Progenitor cell of endocrine pancreas (in vitro differentiated cells): Measurements from ENCODE around the gene AMH. TPM values are rescaled to one million over a fixed set of nuclear protein-coding genes. Genes with fewer than 3 reads are reported as not detected.

Experiments
- DNase-seq: peaks from one replicate; pipeline ENCODE4 v3.0.0; 2021; ENCODE audit warnings: low spot score; ENCODE audit not compliant: unreplicated experiment
- H3K27ac Mint-ChIP-seq: 2 replicates; pipeline ENCODE4 v1.8.0; 2021; ENCODE audit warnings: mild to moderate bottlenecking, moderate library complexity, mixed read lengths
- H3K27me3 Mint-ChIP-seq: 2 replicates; pipeline ENCODE4 v1.8.0; 2021; ENCODE audit warnings: mixed read lengths
- H3K36me3 Mint-ChIP-seq: 2 replicates; pipeline ENCODE4 v1.8.0; 2022; ENCODE audit warnings: mixed read lengths; ENCODE audit not compliant: insufficient read depth
- H3K4me1 Mint-ChIP-seq: 2 replicates; pipeline ENCODE4 v1.8.0; 2021; ENCODE audit warnings: low read depth, mixed read lengths
- H3K4me3 Mint-ChIP-seq: 2 replicates; pipeline ENCODE4 v1.8.0; 2021; ENCODE audit warnings: low read depth, mild to moderate bottlenecking, moderate library complexity, mixed read lengths
- H3K9me3 Mint-ChIP-seq: 2 replicates; pipeline ENCODE4 v1.8.0; 2021; ENCODE audit warnings: low read depth, mixed read lengths
- total RNA-seq: library from RNA; stranded (reverse); gene quantifications from 2 replicates; pipeline ENCODE4 v1.2.1, GENCODE V29; 2021
- TF ChIP-seq, protein P1 (sequence below): fragments of 200-600 bp; sonication (generic); IDR thresholded peaks from one replicate; pipeline ENCODE4 v1.5.0; 2021; ENCODE audit warnings: antibody characterized with exemption, mild to moderate bottlenecking; ENCODE audit not compliant: unreplicated experiment

AMH gene
- total RNA-seq, 1 donor from 2014 or later = 58.4 TPM

- peak overlapping the region; percentile 99 for H3K27ac Mint-ChIP-seq
- H3K9me3 Mint-ChIP-seq = no peaks in the 10 kb centered on the region
- DNase-seq = no peak
- H3K36me3 Mint-ChIP-seq = peaks cover 9% of the 10 kb centered on the region
- H3K27me3 Mint-ChIP-seq = no peaks in the 10 kb centered on the region
- TF ChIP-seq, protein P1, sequence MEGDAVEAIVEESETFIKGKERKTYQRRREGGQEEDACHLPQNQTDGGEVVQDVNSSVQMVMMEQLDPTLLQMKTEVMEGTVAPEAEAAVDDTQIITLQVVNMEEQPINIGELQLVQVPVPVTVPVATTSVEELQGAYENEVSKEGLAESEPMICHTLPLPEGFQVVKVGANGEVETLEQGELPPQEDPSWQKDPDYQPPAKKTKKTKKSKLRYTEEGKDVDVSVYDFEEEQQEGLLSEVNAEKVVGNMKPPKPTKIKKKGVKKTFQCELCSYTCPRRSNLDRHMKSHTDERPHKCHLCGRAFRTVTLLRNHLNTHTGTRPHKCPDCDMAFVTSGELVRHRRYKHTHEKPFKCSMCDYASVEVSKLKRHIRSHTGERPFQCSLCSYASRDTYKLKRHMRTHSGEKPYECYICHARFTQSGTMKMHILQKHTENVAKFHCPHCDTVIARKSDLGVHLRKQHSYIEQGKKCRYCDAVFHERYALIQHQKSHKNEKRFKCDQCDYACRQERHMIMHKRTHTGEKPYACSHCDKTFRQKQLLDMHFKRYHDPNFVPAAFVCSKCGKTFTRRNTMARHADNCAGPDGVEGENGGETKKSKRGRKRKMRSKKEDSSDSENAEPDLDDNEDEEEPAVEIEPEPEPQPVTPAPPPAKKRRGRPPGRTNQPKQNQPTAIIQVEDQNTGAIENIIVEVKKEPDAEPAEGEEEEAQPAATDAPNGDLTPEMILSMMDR = no peak
- peak overlapping the region; percentile 95 for H3K4me3 Mint-ChIP-seq
- peaks cover 39% of the 10 kb centered on the region for H3K4me1 Mint-ChIP-seq
Observed at GRCh38 chr19:2237051-2237868, 11.9 kb upstream of the AMH start.

GRCh38 chr19:2237869-2238153 is 11.3 kb upstream of the AMH start:
- TF ChIP-seq, protein P1 = no peak
- peaks cover 40% of the 10 kb centered on the region for H3K4me1 Mint-ChIP-seq
- no peaks in the 10 kb centered on the region for H3K9me3 Mint-ChIP-seq
- H3K27me3 Mint-ChIP-seq = no peaks in the 10 kb centered on the region
- peak overlapping the region; percentile 99 for H3K27ac Mint-ChIP-seq
- no peak for DNase-seq
- H3K36me3 Mint-ChIP-seq = peaks cover 9% of the 10 kb centered on the region
- peak overlapping the region; percentile 95 for H3K4me3 Mint-ChIP-seq

GRCh38 chr19:2239173-2239572 is 9.9 kb upstream of the AMH start:
- Mint-ChIP-seq H3K9me3 (no peaks in the 10 kb centered on the region), H3K36me3 (peaks cover 4% of the 10 kb centered on the region), H3K4me1 (peaks cover 40% of the 10 kb centered on the region), H3K27ac (peak overlapping the region; percentile 89), H3K4me3 (peak overlapping the region; percentile 95), H3K27me3 (no peaks in the 10 kb centered on the region)
- DNase-seq = no peak
- TF ChIP-seq, protein P1 = no peak

- Mint-ChIP-seq H3K36me3 (peaks cover 6% of the 10 kb centered on the region), H3K27me3 (no peaks in the 10 kb centered on the region), H3K4me3 (peak overlapping the region; percentile 95), H3K27ac (peak overlapping the region; percentile 92), H3K9me3 (no peaks in the 10 kb centered on the region), H3K4me1 (peaks cover 36% of the 10 kb centered on the region)
- no peak for DNase-seq
- TF ChIP-seq, protein P1 = no peak
Observed at GRCh38 chr19:2239771-2240770, 9.1 kb upstream of the AMH start.
